GM12892 (cell line): ENCODE measurements around the gene TMEM255B.

ENCODE experiments used
- POLR2A ChIP-seq: IDR thresholded peaks from 2 replicates; pipeline ENCODE4 v1.6.1; 2011; ENCODE audit warnings: low read depth, low read length, control low read depth
- POLR2AphosphoS5 ChIP-seq: IDR thresholded peaks from 2 replicates; pipeline ENCODE4 v1.6.1; 2011; ENCODE audit warnings: low read depth, low read length, control low read depth

GRCh38 chr13:113834496-113835200, 75.6 kb downstream of the TMEM255B start:
- TF ChIP-seq POLR2AphosphoS5 (no peak), POLR2A (no peak)
